GM12878 (cell line): Measurements from ENCODE around the gene TFRC. TPM values are rescaled to one million over a fixed set of nuclear protein-coding genes. Genes with fewer than 3 reads are reported as not detected.
A peak's percentile ranks its signal among the peaks of the same experiment; 100 is the strongest.

ENCODE experiments used
- BCL3 ChIP-seq: IDR thresholded peaks from 2 replicates; pipeline ENCODE4 v1.6.1; 2011; ENCODE audit warnings: borderline replicate concordance, low read depth, mild to moderate bottlenecking, moderate library complexity, low read length; ENCODE audit not compliant: insufficient read depth, poor library complexity, severe bottlenecking
- CBX5 ChIP-seq: sonication (generic); IDR thresholded peaks from 2 replicates; pipeline ENCODE4 v1.6.1; 2016; ENCODE audit warnings: low read depth, moderate library complexity, mild to moderate bottlenecking, inconsistent platforms
- CEBPB ChIP-seq, 2 experiments: fragments of 150-350 bp in 1 of 2; IDR thresholded peaks; 2 replicates each; pipeline ENCODE4 v1.6.1; 2012 to 2014; ENCODE audit warnings: low read depth in 2 of 2, low read length in 2 of 2, borderline replicate concordance in 1 of 2, inconsistent platforms in 1 of 2
- EP300 ChIP-seq, 2 experiments: fragments of 150-350 bp in 1 of 2; IDR thresholded peaks; 2 replicates each; pipeline ENCODE4 v1.6.1; 2011 to 2012; ENCODE audit warnings: low read depth in 2 of 2, low read length in 2 of 2, borderline replicate concordance in 1 of 2, improper control_type of control experiment in 1 of 2, inconsistent platforms in 1 of 2; ENCODE audit not compliant: control insufficient read depth in 1 of 2
- HCFC1 ChIP-seq: fragments of 150-350 bp; IDR thresholded peaks from 2 replicates; pipeline ENCODE4 v1.6.1; 2014; ENCODE audit warnings: low read length
- HSF1 ChIP-seq: fragments of 150-350 bp; IDR thresholded peaks from 2 replicates; pipeline ENCODE4 v1.6.1; 2014; ENCODE audit warnings: mild to moderate bottlenecking, low read depth, low read length
- IRF4 ChIP-seq: IDR thresholded peaks from 2 replicates; pipeline ENCODE4 v1.6.1; 2011; ENCODE audit warnings: low read depth, low read length
- MXI1 ChIP-seq: fragments of 150-350 bp; IDR thresholded peaks from 2 replicates; pipeline ENCODE4 v1.6.1; 2011; ENCODE audit warnings: low read depth, mild to moderate bottlenecking, inconsistent platforms, low read length, improper control_type of control experiment
- NKRF ChIP-seq: fragments of 450-650 bp; conservative IDR thresholded peaks from 2 replicates; pipeline ENCODE4 v1.6.1; 2017; ENCODE audit warnings: mild to moderate bottlenecking, moderate library complexity
- POLR2AphosphoS5 ChIP-seq: IDR thresholded peaks from 2 replicates; pipeline ENCODE4 v1.6.1; 2011; ENCODE audit warnings: mild to moderate bottlenecking, low read length, inconsistent platforms
- POU2F2 ChIP-seq: IDR thresholded peaks from 3 replicates; pipeline ENCODE4 v1.6.1; 2011; ENCODE audit warnings: low read depth, mild to moderate bottlenecking, low read length, borderline replicate concordance
- RAD51 ChIP-seq: fragments of 450-650 bp; IDR thresholded peaks from 2 replicates; pipeline ENCODE4 v1.6.1; 2016; ENCODE audit warnings: moderate library complexity, mild to moderate bottlenecking, inconsistent platforms
- RFX5 ChIP-seq: IDR thresholded peaks from 2 replicates; pipeline ENCODE4 v1.6.1; 2011; ENCODE audit warnings: low read depth, low read length, improper control_type of control experiment
- SIN3A ChIP-seq: IDR thresholded peaks from 2 replicates; pipeline ENCODE4 v1.6.1; 2012; ENCODE audit warnings: low read depth, low read length, improper control_type of control experiment
- SP1 ChIP-seq: IDR thresholded peaks from one replicate; pipeline ENCODE4 v1.6.1; 2011; ENCODE audit warnings: low read depth, low read length
- SPI1 ChIP-seq: IDR thresholded peaks from 2 replicates; pipeline ENCODE4 v1.6.1; 2011; ENCODE audit warnings: low read depth, mild to moderate bottlenecking, low read length, moderate library complexity, borderline replicate concordance; ENCODE audit not compliant: insufficient read depth
- STAT3 ChIP-seq: IDR thresholded peaks from 2 replicates; pipeline ENCODE4 v1.6.1; 2011; ENCODE audit warnings: low read depth, low read length, improper control_type of control experiment
- WRNIP1 ChIP-seq: IDR thresholded peaks from 2 replicates; pipeline ENCODE4 v1.6.1; 2011; ENCODE audit warnings: low read depth, low read length, improper control_type of control experiment, borderline replicate concordance
- ZNF384 ChIP-seq: IDR thresholded peaks from 2 replicates; pipeline ENCODE4 v1.6.1; 2012; ENCODE audit warnings: low read depth, mild to moderate bottlenecking, low read length, improper control_type of control experiment, borderline replicate concordance
- ZNF622 ChIP-seq: fragments of 450-650 bp; IDR thresholded peaks from 2 replicates; pipeline ENCODE4 v1.6.1; 2017; ENCODE audit warnings: mild to moderate bottlenecking, inconsistent platforms
- ZSCAN29 ChIP-seq: fragments of 450-650 bp; IDR thresholded peaks from 2 replicates; pipeline ENCODE4 v1.6.1; 2017; ENCODE audit warnings: mild to moderate bottlenecking, moderate library complexity
- polyA plus RNA-seq, 11 experiments: library from polyadenylated mRNA; depleted of rRNA in 4 of 11; unstranded in 6 of 11; stranded (reverse) in 5 of 11; fragments of >200 nt; fragmentation: Nextera tagmentation in 4 of 11; fragmentation: Illumina TruSeq in 1 of 11; extraction: Ambion mirVana in 4 of 11; extraction: Trizol in 1 of 11; gene quantifications; 1 replicate in 1 of 11; 2 replicates in 10 of 11; pipeline versions ENCODE4 v1.2.1 to v1.2.3, GENCODE V29; 2011 to 2016; ENCODE audit warnings: inconsistent platforms in 2 of 11, missing spikeins in 2 of 11, low read depth in 1 of 11
- total RNA-seq, 4 experiments: library from RNA; depleted of rRNA in 3 of 4; stranded (reverse); fragments of >200 nt in 3 of 4; fragmentation: Illumina TruSeq in 1 of 4; extraction: Trizol in 1 of 4; gene quantifications; 2 replicates each; pipeline versions ENCODE4 v1.2.1 to v1.2.3, GENCODE V29; 2013 to 2021
- TF ChIP-seq, protein P1 (sequence below): IDR thresholded peaks from 2 replicates; pipeline ENCODE4 v1.6.1; 2011; ENCODE audit warnings: mild to moderate bottlenecking, low read depth, low read length, moderate library complexity; ENCODE audit not compliant: insufficient replicate concordance
- TF ChIP-seq, protein P2 (sequence below): IDR thresholded peaks from 2 replicates; pipeline ENCODE4 v1.6.1; 2012; ENCODE audit warnings: low read length, inconsistent platforms

Gene TFRC
- total and polyA plus RNA-seq, 10 of the 15 experiments (the other 5 are each of a cell fraction or from before 2014, with no cell fraction given), result 123 to 526 (median 316) TPM

DNA sequence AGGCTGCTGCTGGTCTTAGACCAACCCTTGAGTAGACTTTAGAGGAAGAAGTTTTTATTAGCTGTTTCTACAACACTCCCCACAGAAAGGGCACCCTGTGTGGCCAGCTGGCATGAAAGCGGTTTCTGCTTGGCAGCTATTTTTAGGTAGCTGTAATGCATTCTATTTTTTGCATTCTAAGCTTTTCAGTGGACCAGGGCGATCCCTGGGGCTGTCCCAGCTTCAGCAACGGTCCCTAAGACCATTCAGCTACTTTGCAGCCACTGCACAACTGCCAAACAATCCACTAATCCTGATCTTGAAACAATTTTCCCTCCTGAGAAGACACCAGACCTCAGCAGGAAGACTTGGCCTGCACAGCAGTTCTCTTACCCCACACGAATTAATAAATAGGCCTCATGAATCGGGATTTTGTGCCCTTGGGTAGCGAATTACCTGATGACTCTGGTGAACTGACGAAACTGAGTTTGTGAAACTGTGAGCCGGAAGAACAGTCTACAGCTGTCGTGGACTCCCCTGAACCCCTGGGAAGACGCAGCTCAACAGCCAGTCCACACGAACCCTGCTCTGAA lies 14.6 kb upstream of the TFRC start (continued):
- TF ChIP-seq, protein P1, sequence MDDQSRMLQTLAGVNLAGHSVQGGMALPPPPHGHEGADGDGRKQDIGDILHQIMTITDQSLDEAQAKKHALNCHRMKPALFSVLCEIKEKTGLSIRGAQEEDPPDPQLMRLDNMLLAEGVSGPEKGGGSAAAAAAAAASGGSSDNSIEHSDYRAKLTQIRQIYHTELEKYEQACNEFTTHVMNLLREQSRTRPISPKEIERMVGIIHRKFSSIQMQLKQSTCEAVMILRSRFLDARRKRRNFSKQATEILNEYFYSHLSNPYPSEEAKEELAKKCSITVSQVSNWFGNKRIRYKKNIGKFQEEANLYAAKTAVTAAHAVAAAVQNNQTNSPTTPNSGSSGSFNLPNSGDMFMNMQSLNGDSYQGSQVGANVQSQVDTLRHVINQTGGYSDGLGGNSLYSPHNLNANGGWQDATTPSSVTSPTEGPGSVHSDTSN, result no peak
- no peak for TF ChIP-seq IRF4
- no peak for TF ChIP-seq BCL3
- 0 out of 2 replicates have a peak, but pooled peaks have one; percentile 6 for TF ChIP-seq ZSCAN29
- TF ChIP-seq EP300 (IDR thresholded peaks at IDR 0.05; ENCODE audit: borderline replicate concordance in 1 of 2, control insufficient read depth in 1 of 2, low read depth in 2 of 2, low read length in 2 of 2), result peak in 1 of 2 experiments; percentile 15; a peak in 1 of 4 replicates
- TF ChIP-seq WRNIP1, result no peak
- no peak for TF ChIP-seq ZNF622
- TF ChIP-seq MXI1, result no peak
- peak; percentile 24; the same call in 1 of the 2 replicates for TF ChIP-seq RAD51
- TF ChIP-seq SP1, result no peak
- TF ChIP-seq HCFC1, result no peak
- TF ChIP-seq CBX5, result no peak
- TF ChIP-seq ZNF384, result no peak
- TF ChIP-seq CEBPB (IDR thresholded peaks at IDR 0.05; ENCODE audit: borderline replicate concordance in 1 of 2, low read depth in 2 of 2, low read length in 2 of 2), result no peak
- no peak for TF ChIP-seq POLR2AphosphoS5
- peak; percentile 52; the same call in 1 of the 2 replicates for TF ChIP-seq NKRF
- TF ChIP-seq SIN3A, result no peak
- TF ChIP-seq STAT3, result no peak
- peak; percentile 51; the same call in 1 of the 3 replicates for TF ChIP-seq POU2F2
- TF ChIP-seq RFX5, result no peak
- no peak for TF ChIP-seq SPI1
- TF ChIP-seq HSF1, result no peak
- TF ChIP-seq, protein P2, sequence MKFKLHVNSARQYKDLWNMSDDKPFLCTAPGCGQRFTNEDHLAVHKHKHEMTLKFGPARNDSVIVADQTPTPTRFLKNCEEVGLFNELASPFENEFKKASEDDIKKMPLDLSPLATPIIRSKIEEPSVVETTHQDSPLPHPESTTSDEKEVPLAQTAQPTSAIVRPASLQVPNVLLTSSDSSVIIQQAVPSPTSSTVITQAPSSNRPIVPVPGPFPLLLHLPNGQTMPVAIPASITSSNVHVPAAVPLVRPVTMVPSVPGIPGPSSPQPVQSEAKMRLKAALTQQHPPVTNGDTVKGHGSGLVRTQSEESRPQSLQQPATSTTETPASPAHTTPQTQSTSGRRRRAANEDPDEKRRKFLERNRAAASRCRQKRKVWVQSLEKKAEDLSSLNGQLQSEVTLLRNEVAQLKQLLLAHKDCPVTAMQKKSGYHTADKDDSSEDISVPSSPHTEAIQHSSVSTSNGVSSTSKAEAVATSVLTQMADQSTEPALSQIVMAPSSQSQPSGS, result peak; percentile 58; the same call in 1 of the 2 replicates
